GM12878 (cell line): ENCODE data around the gene INVS.

ENCODE experiments used
- EZH2 ChIP-seq: IDR thresholded peaks from 2 replicates; pipeline ENCODE4 v1.6.1; 2012; ENCODE audit warnings: low read depth, mild to moderate bottlenecking, control low read depth, inconsistent platforms, low read length, borderline replicate concordance; ENCODE audit not compliant: control insufficient read depth
- FOS ChIP-seq: IDR thresholded peaks from 3 replicates; pipeline ENCODE4 v1.6.1; 2011; ENCODE audit warnings: borderline replicate concordance; ENCODE audit not compliant: insufficient read length; ENCODE audit errors: extremely low read depth
- IKZF1 ChIP-seq: fragments of 450-650 bp; conservative IDR thresholded peaks from 2 replicates; pipeline ENCODE4 v1.6.1; 2017; ENCODE audit warnings: antibody characterized with exemption, mild to moderate bottlenecking
- MXI1 ChIP-seq: fragments of 150-350 bp; IDR thresholded peaks from 2 replicates; pipeline ENCODE4 v1.6.1; 2011; ENCODE audit warnings: low read depth, mild to moderate bottlenecking, inconsistent platforms, low read length, improper control_type of control experiment
- NFIC ChIP-seq: IDR thresholded peaks from 2 replicates; pipeline ENCODE4 v1.6.1; 2012; ENCODE audit warnings: low read depth, mild to moderate bottlenecking, inconsistent platforms, low read length, moderate library complexity
- POLR2AphosphoS5 ChIP-seq: IDR thresholded peaks from 2 replicates; pipeline ENCODE4 v1.6.1; 2011; ENCODE audit warnings: mild to moderate bottlenecking, low read length, inconsistent platforms
- RAD21 ChIP-seq: IDR thresholded peaks from 2 replicates; pipeline ENCODE4 v1.6.1; 2011; ENCODE audit warnings: mild to moderate bottlenecking, low read depth, low read length, moderate library complexity; ENCODE audit not compliant: insufficient read depth
- STAT1 ChIP-seq: fragments of 450-650 bp; conservative IDR thresholded peaks from 2 replicates; pipeline ENCODE4 v1.6.1; 2014; ENCODE audit warnings: antibody characterized with exemption, mild to moderate bottlenecking
- TF ChIP-seq, protein P1 (sequence below): IDR thresholded peaks from 2 replicates; pipeline ENCODE4 v1.6.1; 2012; ENCODE audit warnings: mild to moderate bottlenecking, low read depth, low read length
- TF ChIP-seq, protein P2 (sequence below), 3 experiments: IDR thresholded peaks in 2 of 3; conservative IDR thresholded peaks in 1 of 3; 2 replicates each; pipeline ENCODE4 v1.5.1; 2011; ENCODE audit warnings: low read depth in 3 of 3, low read length in 3 of 3, mild to moderate bottlenecking in 3 of 3, control low read depth in 2 of 3, moderate library complexity in 2 of 3, inconsistent platforms in 1 of 3, mixed read lengths in 1 of 3; ENCODE audit not compliant: control insufficient read depth in 2 of 3, insufficient read depth in 1 of 3; ENCODE audit errors: extremely low read depth in 1 of 3
- TF ChIP-seq, protein P3 (sequence below): IDR thresholded peaks from 2 replicates; pipeline ENCODE4 v1.6.1; 2012; ENCODE audit warnings: low read length, inconsistent platforms
- TF ChIP-seq, protein P4 (sequence below): IDR thresholded peaks from 2 replicates; pipeline ENCODE4 v1.6.1; 2011; ENCODE audit warnings: borderline replicate concordance, low read depth, mild to moderate bottlenecking, moderate library complexity, mixed read lengths, low read length; ENCODE audit not compliant: insufficient read depth; ENCODE audit errors: extremely low read length

DNA sequence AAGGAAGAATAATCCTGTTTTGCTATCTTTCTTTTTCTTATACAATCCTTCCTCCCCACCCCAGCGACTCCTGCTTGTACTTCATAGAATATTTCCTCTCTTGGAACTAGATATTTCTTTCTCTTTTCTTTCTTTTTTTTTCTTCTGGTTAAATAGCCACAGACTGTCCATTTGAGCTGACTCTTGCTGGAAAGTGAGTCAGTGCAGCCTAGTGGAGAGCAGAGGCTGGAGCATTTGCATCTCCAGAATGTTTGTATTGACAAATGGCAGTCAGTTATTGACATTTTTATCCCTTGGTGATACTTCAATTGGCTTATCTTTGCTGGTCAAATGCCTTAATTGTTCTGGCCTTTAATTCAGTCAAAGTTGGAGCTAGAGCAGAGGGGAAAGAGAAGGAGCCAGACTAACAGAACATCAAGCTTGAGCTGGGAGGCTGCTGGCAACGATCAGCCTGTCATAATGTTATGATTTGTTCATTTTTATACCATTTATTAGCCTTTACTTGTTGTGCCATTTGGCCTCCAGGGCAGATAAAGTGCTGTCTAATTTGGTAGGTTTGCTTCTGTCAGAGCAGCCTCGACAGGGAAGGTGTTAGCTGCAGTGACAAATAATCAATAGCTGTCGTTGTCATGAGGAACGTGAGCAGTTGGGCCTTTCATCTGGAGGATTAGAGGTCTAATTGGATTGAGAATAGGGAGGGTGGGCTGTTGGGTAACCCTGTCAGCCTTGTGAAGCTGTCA, 69.0 kb downstream of the INVS start:
- TF ChIP-seq IKZF1 (no peak), FOS (no peak), EZH2 (no peak), RAD21 (no peak), MXI1 (no peak), STAT1 (no peak), NFIC (no peak), POLR2AphosphoS5 (no peak)
- TF ChIP-seq, protein P1, sequence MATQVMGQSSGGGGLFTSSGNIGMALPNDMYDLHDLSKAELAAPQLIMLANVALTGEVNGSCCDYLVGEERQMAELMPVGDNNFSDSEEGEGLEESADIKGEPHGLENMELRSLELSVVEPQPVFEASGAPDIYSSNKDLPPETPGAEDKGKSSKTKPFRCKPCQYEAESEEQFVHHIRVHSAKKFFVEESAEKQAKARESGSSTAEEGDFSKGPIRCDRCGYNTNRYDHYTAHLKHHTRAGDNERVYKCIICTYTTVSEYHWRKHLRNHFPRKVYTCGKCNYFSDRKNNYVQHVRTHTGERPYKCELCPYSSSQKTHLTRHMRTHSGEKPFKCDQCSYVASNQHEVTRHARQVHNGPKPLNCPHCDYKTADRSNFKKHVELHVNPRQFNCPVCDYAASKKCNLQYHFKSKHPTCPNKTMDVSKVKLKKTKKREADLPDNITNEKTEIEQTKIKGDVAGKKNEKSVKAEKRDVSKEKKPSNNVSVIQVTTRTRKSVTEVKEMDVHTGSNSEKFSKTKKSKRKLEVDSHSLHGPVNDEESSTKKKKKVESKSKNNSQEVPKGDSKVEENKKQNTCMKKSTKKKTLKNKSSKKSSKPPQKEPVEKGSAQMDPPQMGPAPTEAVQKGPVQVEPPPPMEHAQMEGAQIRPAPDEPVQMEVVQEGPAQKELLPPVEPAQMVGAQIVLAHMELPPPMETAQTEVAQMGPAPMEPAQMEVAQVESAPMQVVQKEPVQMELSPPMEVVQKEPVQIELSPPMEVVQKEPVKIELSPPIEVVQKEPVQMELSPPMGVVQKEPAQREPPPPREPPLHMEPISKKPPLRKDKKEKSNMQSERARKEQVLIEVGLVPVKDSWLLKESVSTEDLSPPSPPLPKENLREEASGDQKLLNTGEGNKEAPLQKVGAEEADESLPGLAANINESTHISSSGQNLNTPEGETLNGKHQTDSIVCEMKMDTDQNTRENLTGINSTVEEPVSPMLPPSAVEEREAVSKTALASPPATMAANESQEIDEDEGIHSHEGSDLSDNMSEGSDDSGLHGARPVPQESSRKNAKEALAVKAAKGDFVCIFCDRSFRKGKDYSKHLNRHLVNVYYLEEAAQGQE = no peak
- TF ChIP-seq, protein P2, sequence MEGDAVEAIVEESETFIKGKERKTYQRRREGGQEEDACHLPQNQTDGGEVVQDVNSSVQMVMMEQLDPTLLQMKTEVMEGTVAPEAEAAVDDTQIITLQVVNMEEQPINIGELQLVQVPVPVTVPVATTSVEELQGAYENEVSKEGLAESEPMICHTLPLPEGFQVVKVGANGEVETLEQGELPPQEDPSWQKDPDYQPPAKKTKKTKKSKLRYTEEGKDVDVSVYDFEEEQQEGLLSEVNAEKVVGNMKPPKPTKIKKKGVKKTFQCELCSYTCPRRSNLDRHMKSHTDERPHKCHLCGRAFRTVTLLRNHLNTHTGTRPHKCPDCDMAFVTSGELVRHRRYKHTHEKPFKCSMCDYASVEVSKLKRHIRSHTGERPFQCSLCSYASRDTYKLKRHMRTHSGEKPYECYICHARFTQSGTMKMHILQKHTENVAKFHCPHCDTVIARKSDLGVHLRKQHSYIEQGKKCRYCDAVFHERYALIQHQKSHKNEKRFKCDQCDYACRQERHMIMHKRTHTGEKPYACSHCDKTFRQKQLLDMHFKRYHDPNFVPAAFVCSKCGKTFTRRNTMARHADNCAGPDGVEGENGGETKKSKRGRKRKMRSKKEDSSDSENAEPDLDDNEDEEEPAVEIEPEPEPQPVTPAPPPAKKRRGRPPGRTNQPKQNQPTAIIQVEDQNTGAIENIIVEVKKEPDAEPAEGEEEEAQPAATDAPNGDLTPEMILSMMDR (IDR thresholded peaks at IDR 0.05 in 2 of 3, conservative IDR thresholded peaks at IDR 0.05 in 1 of 3; ENCODE audit: control insufficient read depth in 2 of 3, extremely low read depth in 1 of 3, insufficient read depth in 1 of 3, low read depth in 3 of 3, low read length in 3 of 3) = no peak
- TF ChIP-seq, protein P3, sequence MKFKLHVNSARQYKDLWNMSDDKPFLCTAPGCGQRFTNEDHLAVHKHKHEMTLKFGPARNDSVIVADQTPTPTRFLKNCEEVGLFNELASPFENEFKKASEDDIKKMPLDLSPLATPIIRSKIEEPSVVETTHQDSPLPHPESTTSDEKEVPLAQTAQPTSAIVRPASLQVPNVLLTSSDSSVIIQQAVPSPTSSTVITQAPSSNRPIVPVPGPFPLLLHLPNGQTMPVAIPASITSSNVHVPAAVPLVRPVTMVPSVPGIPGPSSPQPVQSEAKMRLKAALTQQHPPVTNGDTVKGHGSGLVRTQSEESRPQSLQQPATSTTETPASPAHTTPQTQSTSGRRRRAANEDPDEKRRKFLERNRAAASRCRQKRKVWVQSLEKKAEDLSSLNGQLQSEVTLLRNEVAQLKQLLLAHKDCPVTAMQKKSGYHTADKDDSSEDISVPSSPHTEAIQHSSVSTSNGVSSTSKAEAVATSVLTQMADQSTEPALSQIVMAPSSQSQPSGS = no peak
- TF ChIP-seq, protein P4, sequence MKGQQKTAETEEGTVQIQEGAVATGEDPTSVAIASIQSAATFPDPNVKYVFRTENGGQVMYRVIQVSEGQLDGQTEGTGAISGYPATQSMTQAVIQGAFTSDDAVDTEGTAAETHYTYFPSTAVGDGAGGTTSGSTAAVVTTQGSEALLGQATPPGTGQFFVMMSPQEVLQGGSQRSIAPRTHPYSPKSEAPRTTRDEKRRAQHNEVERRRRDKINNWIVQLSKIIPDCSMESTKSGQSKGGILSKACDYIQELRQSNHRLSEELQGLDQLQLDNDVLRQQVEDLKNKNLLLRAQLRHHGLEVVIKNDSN = no peak
